ENCODE measurements around the gene CLK4.

CLK4 gene

DNA sequence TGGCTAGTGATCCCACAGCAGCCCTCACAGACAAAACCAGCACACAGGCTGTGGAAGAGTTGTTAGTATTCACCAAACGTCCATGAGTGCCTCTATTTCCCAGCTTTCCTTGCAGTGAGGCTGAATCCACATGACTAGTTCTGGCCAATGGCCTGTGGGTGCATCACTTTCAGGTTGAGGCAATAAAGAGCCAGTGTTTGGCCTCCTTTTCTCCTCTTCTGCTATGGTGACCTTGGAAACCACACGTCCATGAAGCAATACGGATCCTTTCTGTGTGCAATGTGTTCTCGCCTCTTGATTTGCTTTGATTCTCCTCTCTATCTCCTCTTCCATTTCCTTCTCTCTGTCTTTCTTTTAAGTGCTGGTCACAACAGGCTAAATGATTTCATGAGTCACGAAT, 23.4 kb upstream of the CLK4 start:
- TF ChIP-seq, protein P1, sequence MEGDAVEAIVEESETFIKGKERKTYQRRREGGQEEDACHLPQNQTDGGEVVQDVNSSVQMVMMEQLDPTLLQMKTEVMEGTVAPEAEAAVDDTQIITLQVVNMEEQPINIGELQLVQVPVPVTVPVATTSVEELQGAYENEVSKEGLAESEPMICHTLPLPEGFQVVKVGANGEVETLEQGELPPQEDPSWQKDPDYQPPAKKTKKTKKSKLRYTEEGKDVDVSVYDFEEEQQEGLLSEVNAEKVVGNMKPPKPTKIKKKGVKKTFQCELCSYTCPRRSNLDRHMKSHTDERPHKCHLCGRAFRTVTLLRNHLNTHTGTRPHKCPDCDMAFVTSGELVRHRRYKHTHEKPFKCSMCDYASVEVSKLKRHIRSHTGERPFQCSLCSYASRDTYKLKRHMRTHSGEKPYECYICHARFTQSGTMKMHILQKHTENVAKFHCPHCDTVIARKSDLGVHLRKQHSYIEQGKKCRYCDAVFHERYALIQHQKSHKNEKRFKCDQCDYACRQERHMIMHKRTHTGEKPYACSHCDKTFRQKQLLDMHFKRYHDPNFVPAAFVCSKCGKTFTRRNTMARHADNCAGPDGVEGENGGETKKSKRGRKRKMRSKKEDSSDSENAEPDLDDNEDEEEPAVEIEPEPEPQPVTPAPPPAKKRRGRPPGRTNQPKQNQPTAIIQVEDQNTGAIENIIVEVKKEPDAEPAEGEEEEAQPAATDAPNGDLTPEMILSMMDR (IDR thresholded peaks at IDR 0.05; ENCODE audit: low read depth, low read length): no peak
- no peak for DNase-seq (ENCODE audit: extremely low read depth, low read depth)

- TF ChIP-seq, protein P1 (IDR thresholded peaks at IDR 0.05; ENCODE audit: low read depth, low read length): no peak
- no peak for DNase-seq (ENCODE audit: extremely low read depth, low read depth)
Measured at GRCh38 chr5:178649580-178649979, 22.7 kb upstream of the CLK4 start.

GRCh38 chr5:178644826-178645545, 18.1 kb upstream of the CLK4 start:
- no peak for DNase-seq (ENCODE audit: extremely low read depth, low read depth)
- TF ChIP-seq, protein P1 (IDR thresholded peaks at IDR 0.05; ENCODE audit: low read depth, low read length): no peak

DNA sequence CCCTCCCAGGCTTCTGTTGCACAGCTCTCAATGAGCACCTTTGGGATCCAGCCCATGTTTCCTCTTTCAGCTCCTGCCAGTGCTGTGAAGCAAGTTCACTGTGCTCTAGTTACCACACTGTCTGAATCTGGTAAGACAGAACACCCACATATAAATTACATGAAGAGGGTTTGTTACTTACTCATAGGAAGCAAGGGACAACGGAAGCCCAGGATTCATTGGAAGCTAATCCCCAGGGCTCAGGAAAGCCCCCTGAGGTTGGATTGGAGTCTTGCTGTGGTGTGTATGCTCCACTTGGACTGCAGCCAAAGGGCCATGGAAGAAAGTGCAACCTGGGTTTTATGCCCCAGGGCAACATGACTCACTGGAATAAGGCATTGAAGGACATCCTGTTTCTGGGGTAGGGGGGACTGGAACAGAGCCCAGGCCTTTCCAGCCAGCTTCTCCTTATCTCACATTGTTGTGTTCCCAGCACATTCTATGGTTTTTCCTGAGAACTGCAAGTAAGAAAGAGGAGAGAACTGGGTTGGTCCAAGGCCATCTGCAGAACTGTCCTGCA, 15.6 kb upstream of the CLK4 start:
- TF ChIP-seq, protein P1 (IDR thresholded peaks at IDR 0.05; ENCODE audit: low read depth, low read length): no peak
- DNase-seq (ENCODE audit: extremely low read depth, low read depth): peak; percentile 56

DNA sequence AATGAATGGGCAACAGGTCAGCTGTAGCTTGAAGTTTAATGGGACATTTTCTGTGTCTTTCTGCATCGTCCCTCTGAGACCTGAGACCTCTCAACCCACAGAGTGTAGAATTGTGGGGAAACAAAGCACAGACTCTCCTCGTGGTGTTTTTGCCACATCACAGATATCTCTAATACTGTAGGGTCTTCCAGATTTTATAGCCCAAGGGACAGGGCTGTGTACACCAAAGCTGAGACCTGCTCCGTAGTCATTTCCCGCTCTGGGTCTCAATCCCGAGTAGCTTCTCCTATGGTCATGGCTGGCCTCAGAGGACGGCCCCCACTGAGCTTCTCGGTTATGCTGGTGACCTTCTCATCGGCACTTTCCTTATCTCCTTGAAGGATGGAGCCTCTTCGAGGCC, 14.9 kb upstream of the CLK4 start:
- no peak for DNase-seq (ENCODE audit: extremely low read depth, low read depth)
- TF ChIP-seq, protein P1 (IDR thresholded peaks at IDR 0.05; ENCODE audit: low read depth, low read length): no peak

- TF ChIP-seq, protein P1 (IDR thresholded peaks at IDR 0.05; ENCODE audit: low read depth, low read length): no peak
- DNase-seq (ENCODE audit: extremely low read depth, low read depth): no peak
Measured at GRCh38 chr5:178640331-178641045, 13.6 kb upstream of the CLK4 start.

Data from AG09319 (cell line).